CD4-positive, alpha-beta T cell treated with Interleukin-2 at 100 ng/mL for 4 hours (primary cell): Measurements from ENCODE around the gene CYTH3.

Source experiments
- DNase-seq: peaks from one replicate; pipeline ENCODE4 v3.0.0-alpha.2; 2020; ENCODE audit warnings: low spot score

Gene CYTH3

GRCh38 chr7:6279937-6280336 is 7.5 kb upstream of the CYTH3 start:
- DNase-seq: no peak

- no peak for DNase-seq
Observed at GRCh38 chr7:6279341-6279740, 6.9 kb upstream of the CYTH3 start.

DNA sequence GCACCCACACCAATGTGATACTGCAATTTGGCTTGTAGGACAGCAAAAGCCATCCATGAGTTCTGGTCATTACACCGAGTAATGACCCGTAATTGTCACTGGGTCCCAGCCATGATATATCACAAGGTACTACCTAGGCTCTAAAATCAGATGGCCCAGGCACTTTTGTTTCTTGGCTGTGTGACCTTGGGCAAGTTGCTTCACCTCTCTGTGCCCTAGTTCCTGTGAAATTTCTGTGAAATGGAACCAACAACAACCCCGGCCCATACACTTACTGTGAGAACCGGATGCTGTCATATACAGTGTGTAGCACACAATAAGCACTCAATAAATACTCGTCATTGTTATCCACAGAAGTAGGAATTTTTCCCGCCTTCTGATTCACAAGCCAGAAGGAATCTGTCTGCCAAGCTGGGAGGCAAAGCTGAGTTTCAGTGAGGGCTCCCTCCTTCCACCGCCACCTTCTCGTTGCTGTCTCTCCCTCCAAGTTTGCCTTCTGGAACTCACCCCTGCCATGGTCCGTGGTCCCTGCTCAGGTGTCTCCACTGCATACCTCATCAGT is 6.4 kb upstream of the CYTH3 start:
- no peak for DNase-seq

GRCh38 chr7:6277476-6277875 is 5.1 kb upstream of the CYTH3 start:
- DNase-seq: no peak

GRCh38 chr7:6276911-6277408 is 4.5 kb upstream of the CYTH3 start:
- no peak for DNase-seq

GRCh38 chr7:6274743-6275142 is 2.3 kb upstream of the CYTH3 start:
- DNase-seq: no peak

DNA sequence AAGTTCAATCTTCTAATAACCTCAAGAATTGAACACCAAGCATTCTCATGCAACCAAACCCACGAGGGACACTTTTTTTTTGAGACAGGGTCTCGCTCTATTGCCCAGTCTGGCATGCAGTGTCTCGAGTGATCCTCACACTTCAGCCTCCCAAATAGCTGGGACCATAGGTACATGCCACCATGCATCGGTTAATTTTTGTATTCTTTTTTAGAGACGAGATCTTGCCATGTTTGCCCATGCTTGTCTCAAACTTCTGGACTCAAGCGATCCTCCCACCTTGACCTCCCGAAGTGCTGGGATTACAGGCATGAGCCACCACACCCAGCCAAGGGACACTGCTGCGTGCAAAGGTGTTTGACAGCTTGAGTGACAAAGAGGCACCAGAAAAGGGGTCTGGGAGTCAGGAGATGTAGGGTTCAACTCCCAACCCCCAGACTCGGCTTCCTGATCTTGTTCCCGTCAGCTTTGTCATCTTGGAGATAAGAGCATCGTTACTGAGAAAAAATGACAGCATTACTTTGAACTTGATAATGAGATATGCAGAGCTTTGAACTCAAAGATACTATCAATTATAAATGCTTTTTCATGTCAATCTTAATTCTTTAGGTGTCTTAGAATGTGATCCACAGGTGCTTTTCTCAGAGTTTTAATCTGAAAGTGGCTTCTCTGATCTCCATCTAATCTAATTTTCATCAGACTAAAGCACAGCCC is 1.6 kb upstream of the CYTH3 start:
- no peak for DNase-seq

DNA sequence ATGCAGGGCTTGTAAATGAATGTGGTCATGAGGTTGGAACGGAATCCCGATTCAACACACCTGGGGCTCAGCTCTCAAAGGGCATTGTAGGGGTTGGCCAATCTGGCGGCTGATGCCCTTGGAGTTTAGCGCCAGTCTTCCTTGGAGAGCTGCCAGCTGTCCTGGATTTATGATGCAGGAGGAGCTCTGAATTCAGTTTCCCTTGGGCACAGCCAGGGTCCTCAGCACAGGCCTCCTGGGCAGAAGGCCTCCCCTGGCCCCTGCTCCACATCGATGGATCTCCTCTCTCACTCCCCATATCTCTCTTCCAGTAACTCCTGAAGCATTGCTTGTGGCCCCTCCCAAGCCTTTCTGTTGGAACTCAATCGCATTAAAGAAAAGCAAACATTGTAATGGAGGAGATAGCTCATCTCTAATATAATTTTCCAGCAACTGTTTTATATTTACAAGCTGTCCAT is 985 bp upstream of the CYTH3 start:
- DNase-seq: no peak

GRCh38 chr7:6271694-6272440 is 557 bp downstream of the CYTH3 start:
- DNase-seq: no peak

DNA sequence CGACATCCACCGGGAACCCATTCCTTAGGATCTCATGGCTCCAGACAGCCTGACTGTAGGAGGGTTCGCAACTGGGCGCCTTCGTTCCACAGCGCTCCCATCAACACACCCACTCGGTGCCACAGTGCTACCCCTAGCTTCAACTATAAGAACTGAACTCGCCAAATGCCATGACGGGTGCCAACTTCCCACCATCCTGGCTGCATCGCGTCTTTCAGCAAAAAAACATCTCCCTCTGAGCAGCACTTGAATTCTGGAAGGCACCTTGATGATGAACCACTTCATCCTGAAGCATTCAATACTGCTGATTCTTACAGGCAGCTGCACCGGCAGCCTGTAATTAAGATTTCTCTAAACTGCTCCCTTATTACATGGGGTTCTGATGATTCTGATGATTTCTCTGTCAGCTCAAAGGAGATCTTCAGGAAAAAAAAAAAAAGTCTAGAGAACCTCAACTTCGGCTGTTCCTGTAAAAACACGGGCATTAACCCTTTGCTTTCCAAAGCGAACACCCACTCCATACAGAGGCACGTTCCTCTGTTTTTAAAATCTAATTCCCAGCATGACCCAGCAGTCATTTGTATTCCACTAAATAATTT is 1.3 kb downstream of the CYTH3 start:
- peak; percentile 46 for DNase-seq

DNA sequence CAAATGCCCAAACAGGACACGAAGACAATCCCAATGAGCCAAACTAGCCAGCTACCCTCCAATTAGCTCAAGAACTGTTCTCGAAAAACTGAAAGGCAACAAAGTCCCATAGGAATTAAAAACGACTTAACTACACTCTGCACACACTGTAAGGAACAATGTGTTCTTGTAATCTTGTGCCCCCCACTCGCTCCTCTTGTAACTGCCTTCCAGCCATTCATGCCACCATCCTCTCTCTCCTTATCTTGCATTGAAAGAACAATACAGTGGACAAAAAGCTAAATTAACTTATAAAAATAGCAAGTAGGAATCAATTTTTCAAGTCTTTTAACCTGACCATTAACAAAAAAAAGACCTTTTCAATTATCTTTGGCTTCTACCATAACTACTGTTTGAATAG is 2.9 kb downstream of the CYTH3 start:
- no peak for DNase-seq

DNA sequence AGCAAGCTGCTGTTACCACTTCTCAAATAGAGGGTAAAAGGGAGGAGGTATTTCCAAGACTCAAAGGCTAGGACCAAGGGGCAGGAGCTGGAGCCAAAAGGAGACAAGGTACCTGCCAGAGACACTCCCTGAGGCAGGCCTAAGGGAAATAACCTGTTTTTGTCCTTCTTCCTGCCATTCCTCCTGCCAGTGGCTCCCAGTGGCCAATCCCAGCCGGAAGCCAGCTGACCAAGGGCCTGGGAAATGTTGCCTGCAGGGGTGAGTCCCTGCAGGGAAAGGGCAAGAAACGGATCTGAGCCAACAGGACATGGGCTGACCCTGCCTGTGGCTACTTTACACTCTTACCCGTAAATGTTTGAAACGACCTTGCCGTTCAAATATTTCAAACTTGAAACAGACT is 3.5 kb downstream of the CYTH3 start:
- DNase-seq: no peak

GRCh38 chr7:6268023-6268900 is 4.2 kb downstream of the CYTH3 start:
- DNase-seq: no peak

DNA sequence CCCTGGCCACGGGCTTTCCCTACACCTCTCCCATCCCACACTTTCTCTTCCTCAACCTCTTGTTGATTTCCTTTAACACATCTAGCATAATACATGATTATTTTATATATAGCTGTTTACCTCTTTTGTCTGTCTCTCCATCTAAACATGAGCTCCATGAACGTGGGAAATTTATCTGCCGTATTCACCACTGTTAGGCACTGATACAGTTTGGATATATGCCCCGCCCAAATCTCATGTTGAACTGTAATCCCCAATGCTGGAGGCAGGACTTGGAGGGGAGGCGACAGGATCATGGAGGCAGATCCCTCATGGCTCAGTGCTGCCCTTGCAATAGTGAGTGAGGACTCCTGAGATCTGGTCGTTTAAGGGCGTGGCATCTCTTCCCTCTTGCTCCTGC is 5.7 kb downstream of the CYTH3 start:
- DNase-seq: no peak

- no peak for DNase-seq
Observed at GRCh38 chr7:6262221-6262620, 10.2 kb downstream of the CYTH3 start.

DNA sequence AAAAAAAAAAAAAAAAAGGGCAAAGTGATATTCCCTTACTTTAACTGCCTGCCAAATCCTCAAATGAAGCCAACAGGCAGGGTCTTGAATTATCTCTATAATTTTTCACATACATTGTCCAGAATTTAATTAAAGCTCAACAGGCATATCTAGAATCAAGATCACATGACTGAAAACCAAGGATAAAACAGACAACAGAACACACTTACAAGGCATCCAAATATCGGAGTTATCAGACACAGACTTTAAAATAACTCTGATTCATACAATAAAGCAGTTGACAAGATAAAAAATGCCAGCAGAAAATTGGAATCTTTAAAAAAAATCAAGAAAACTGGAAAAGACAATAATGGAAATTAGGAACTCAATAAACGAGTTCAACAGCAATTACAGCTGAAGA is 10.7 kb downstream of the CYTH3 start:
- DNase-seq: no peak

DNA sequence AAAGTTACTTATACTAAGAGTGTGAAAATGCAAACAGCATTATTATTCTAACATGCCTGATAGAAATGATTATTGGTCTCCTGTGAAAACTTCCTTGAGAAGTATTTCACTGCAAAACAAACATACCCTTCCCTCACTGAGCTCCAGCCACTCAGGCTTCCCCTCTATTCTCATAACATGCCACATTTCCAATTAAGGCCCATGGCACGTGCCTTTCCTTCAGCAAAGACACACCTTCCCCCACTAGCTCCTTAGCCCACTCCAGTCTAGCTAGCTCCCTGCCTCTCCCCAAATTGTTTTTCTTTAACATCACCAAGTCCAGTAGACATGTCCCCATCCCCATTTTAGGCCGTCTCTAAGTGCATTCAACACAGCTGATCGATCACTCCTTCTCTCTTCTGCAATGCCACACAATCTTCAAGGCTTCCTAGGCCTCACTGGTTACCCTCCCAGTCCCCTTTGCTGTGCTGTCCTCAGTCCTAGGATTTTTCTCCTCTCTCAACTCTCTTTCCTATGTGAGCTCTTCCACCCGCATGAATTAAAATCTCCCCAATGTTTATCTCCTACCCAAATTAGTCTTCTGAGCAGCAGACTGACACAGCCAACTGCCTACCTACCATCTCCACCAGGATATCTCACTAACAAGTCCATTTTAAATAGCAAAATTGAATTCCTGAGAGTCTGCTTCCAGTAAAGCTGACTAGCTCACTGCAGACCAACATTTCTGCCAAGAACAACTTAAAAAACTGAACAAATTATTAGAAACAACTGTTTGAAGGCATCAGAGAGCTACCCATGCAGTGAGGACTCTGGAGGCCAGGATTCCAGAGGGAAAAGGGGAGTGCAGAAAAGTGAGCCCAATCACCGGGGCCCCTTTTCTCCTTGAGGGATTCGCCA is 11.9 kb downstream of the CYTH3 start:
- DNase-seq: no peak

DNA sequence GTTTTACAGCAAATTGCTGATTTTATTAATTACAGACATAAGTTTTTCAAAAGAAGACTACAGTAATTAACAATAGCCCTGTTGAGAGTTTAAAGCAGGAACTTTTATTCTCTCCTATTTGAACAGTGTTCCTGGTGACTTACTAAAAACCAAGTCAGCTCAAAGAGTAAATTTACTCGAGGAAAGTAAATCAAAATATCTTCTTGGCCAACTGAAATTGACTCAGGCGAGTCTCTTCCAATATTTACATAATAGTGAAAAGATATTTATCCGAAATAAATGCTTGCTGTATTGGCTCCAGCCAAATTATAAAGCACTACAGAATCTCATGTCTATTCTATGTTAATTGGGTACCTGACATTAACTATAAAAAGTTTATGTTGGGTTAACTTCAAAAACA is 13.2 kb downstream of the CYTH3 start:
- no peak for DNase-seq

GRCh38 chr7:6258440-6259182 is 13.8 kb downstream of the CYTH3 start:
- no peak for DNase-seq

DNA sequence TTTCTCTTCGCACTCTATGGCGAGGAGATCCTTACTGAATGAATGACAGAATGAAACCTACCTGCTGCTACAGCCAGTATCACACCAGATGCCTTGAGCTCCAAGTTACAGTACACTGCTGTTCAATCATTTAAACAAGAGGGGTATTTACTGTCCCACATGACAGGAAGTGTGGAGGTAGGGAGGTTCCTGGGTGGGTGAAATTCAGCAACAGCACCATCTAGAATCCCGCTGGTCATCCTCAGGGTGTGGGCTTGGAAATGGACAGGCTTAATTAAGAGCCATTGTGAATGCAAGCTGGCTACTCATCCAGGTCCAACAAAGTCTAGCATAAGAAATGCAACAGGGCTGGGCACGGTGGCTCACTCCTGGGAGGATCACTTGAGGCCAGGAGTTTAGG is 14.7 kb downstream of the CYTH3 start:
- no peak for DNase-seq
